IPS DF 19.7 (cell line): ENCODE measurements around the gene CPLANE2.

Experiments
- DNase-seq: peaks from one replicate; pipeline ENCODE4 v3.0.0-alpha.2; 2013; ENCODE audit warnings: low read depth, low spot score

The CPLANE2 gene

DNA sequence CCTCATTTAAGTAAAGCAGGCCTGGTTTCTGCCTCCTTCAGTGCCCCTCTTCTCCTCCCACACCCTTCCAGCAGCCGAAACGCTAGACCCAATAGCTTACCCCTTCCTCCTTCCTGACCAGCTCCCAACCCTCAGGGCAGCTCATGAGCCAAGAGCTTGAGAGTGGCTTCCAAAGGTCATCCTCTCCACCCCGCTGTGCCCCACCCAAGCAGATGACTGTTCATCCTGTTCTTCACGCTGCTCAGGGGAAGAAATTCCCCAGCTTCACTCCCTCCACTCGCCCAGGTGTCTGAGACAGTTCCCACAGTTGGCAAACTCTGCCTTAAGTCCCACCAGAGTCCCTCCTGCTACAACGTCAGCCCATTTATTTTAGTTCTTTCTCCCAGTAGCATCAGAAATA, 48.0 kb downstream of the CPLANE2 start:
- no peak for DNase-seq

DNA sequence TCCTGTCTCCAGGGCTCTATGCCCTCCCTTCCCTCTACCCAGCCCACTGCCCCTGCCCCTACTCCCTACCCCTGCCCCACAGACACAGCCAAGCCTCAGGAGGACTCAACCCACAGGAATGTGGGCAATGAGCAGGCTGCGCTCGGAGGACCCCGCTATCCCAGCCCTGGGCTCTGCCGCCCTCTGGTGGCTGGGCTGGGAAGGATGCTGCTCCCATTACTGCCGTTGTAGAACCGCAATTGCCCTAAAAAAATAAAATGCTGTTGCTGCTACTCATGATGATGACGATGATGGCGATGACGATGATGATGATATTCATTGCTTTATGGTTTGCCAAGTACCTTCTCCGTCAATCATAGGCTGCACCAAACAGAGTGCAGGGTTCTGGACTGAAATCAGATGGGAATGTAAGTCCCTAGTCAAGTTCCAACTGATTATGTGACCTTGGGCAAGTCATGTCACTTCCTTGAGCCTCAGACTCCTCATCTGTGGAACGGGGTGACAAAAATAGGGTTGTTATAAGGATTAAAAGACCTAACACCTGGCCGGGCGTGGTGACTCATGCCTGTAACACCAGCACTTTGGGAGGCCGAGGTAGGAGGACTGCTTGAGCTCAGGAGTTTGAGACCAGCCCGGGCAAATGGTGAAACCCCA, 49.1 kb downstream of the CPLANE2 start:
- DNase-seq, result no peak

DNA sequence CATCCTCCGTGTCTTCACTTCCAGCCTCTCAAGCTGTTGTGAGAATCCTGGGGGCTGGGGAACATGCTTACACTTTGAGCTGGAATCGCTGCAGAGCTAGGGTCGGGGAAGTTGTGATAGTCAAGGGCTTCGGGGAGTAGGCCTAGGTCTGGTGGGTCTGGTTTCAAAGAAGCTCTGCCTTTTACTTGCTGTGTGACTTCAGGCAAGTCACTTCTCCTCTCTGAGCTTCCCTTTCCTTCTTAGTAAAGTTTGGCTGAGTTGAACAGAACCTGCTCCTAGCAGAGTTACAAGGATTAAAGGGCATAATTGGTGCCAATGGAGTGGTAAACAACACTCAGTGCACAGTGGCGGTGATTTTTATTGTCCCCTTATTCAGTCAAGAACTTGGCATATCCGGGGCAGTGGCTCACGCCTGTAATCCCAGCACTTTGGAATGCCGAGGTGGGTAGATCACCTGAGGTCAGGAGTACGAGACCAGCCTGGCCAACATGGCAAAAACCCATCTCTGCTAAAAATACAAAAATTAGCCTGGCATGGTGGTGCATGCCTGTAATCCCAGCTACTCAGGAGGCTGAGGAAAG, 50.2 kb downstream of the CPLANE2 start:
- DNase-seq, result no peak

DNA sequence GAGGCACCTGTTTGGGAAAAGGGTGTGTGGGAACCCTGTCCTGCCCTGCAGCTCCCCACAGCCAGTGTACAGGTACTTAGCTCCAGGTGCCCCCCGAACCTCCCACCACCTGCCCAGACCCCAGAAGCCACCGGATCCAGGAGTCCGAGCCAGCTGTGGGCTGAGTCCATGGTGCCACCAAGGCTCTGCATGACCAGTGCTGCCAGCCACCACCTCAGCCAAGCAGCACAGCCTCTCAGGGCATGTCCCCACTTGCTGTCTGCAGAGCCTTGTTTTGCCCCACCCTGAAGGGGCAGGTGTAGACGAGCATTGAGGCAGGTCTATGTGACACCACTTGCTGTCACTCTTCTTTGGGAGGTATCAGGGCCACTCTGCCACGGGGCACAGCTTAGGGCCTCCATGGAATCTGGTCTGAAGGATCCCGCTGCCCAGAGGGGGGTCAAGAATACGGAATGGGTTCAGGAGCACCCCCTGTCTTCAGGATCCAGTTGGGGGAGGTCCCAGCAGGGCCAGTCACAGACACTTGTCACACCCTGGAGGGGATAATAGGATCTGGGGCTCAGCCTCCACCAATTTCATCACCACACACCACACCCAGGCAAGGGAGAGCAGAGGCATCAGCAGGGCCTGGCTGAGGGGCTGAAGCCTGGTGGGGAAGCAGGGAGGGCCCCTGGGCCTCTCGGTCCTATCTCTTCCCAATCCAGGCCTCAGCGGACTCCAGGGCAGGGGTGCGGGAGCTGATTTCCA, 52.3 kb downstream of the CPLANE2 start:
- DNase-seq, result no peak

DNA sequence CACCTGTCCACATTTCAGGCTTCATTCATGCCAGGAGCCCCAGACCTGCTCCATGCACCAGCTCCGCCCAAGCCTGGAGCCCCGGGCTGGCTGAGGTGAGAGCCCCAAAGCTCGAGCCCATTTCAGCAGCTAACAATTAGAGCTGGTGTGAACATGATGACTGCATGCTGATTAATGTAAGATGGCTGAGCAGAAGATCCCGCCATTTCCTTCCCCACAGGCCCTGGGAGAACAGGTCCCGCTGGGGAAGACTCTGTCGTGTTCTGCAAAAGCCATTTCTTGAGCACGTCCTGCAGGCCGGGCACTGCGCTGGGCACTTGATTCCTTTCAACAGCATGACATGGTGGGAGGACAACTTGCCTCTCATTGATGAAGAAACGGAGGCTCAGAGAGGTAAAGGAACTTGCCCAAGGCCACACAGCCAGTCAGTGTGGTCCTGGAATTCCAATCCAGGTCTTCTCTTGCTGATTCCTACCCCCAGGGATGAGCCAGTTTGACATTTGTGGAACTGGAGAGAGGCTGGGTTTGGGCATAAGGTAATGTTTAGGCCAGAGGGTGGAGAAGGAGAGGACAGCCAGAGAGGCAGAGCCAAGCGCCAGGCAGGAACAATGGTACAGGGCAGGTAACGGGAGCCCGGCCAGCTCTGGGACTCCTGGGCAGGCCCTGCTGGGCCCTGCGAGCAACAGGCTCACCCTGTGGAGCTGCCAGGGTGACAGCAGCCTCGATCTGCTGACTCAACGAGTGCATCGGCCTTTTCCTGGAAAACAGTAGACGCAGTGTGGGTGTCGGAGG, 53.0 kb downstream of the CPLANE2 start:
- no peak for DNase-seq

DNA sequence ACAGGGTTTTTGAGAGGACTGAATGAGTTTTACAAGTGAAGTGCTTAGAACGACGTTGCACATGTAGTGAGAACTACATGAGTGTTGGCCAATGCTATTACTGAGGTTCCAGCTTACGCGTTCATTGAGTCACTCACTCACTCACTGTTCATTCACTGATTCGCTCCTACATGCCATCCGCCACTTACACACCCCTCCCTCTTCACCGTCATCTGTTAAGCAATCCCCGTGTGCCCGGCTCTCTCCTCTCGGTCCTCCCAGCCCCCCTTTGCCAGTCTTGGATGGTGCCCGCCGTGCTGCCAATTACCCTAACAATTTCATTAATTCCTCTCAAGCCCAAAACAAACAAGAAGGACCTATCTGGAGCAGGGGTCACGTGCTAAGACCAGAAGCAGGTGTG, 53.8 kb downstream of the CPLANE2 start:
- no peak for DNase-seq

DNA sequence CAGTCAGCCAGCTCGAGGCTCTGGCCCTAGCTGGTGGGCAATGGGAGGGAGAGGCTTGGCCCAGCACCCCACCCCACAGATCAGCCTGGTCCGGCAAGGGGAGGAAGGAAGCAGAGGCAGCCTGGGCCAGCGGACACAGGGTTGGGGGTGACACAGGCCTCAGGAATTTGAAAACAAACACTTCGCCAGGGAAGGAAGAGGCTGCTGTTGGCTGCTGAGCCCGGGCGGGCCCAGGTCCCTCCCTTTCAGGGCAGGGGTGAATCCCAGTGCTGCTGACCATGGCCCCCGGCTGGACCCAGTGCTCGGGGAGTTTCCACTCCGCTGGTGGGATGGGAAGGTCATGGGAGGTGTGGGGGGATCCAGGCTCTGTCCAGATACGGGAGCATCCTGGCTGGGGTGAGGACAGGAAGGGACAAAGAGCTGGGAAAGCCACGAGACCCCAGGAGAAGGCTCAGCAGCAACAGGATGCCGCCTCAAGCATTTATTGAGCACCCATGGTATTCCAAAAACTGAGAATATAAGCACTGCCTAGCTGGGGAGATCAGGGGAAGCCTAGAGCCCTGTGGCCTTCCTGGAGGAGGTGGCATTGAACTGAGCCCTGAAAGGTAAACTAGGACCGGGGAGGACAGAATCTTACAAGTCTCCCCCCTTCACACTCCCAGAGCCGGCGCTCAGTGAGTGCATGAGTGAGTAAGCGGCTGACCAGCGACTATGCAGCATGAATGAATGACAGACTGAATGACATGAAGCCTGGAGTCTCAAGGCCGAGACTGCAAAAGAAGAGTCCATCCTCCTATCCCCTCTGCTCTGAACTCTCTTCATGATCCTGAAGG, 54.9 kb downstream of the CPLANE2 start:
- peak; percentile 69 for DNase-seq
